Vagina (tissue), 2 donors: ENCODE results near the gene DAB2. TPM values are rescaled to one million over a fixed set of nuclear protein-coding genes. Genes with fewer than 3 reads are reported as not detected.

Experiments
- DNase-seq, 2 donors: peaks; one replicate each; pipeline ENCODE4 v3.0.0-alpha.2; 2017; ENCODE audit errors: extremely low spot score in 2 of 2
- H3K27ac ChIP-seq: fragments of 200-600 bp; sonication (generic); one replicate; pipeline ENCODE4 v1.5.1; 2019
- H3K27me3 ChIP-seq: fragments of 200-600 bp; sonication (generic); one replicate; pipeline ENCODE4 v1.5.1; 2019
- H3K36me3 ChIP-seq, 2 donors: fragments of 200-600 bp; sonication (generic); one replicate each; pipeline ENCODE4 v1.5.1; 2017 to 2019
- H3K4me1 ChIP-seq: fragments of 200-600 bp; sonication (generic); one replicate; pipeline ENCODE4 v1.5.1; 2019
- H3K4me3 ChIP-seq, 2 donors: fragments of 200-600 bp; sonication (generic); 1 replicate in 1 of 2; 2 replicates in 1 of 2; pipeline ENCODE4 v1.5.1; 2016 to 2019
- H3K9me3 ChIP-seq: fragments of 200-600 bp; sonication (generic); one replicate; pipeline ENCODE4 v1.5.1; 2019
- POLR2A ChIP-seq, 2 donors: fragments of 450-650 bp; IDR thresholded peaks; one replicate each; pipeline ENCODE4 v1.6.1; 2017; ENCODE audit warnings: antibody characterized with exemption in 2 of 2, mild to moderate bottlenecking in 2 of 2, moderate library complexity in 2 of 2
- POLR2AphosphoS5 ChIP-seq, 2 donors: sonication (generic); formaldehyde crosslinking; IDR thresholded peaks; one replicate each; pipeline ENCODE4 v1.9.0; 2017; ENCODE audit warnings: antibody characterized with exemption in 2 of 2, mild to moderate bottlenecking in 2 of 2, low read depth in 1 of 2; ENCODE audit not compliant: insufficient read depth in 1 of 2
- intact Hi-C: fragments of 100-400 bp; cut with DNase I; formaldehyde crosslinking; loops from one replicate; pipeline ENCODE4 v1.15.1; 2023
- total RNA-seq: library from RNA; depleted of rRNA; stranded (reverse); fragments of >200 nt; gene quantifications from one replicate; pipeline ENCODE4 v1.2.3, GENCODE V29; 2016
- TF ChIP-seq, protein P1 (sequence below), 3 experiments: fragments of 450-650 bp in 2 of 3; fragments of 200-600 bp in 1 of 3; sonication (generic) in 1 of 3; IDR thresholded peaks; one replicate each; pipeline ENCODE4 v1.5.1; 2017 to 2019; ENCODE audit warnings: antibody characterized with exemption in 3 of 3, mild to moderate bottlenecking in 2 of 3, moderate library complexity in 2 of 3

The DAB2 gene
- total RNA-seq, 1 donor from 2014 or later: 60.4 TPM

DNA sequence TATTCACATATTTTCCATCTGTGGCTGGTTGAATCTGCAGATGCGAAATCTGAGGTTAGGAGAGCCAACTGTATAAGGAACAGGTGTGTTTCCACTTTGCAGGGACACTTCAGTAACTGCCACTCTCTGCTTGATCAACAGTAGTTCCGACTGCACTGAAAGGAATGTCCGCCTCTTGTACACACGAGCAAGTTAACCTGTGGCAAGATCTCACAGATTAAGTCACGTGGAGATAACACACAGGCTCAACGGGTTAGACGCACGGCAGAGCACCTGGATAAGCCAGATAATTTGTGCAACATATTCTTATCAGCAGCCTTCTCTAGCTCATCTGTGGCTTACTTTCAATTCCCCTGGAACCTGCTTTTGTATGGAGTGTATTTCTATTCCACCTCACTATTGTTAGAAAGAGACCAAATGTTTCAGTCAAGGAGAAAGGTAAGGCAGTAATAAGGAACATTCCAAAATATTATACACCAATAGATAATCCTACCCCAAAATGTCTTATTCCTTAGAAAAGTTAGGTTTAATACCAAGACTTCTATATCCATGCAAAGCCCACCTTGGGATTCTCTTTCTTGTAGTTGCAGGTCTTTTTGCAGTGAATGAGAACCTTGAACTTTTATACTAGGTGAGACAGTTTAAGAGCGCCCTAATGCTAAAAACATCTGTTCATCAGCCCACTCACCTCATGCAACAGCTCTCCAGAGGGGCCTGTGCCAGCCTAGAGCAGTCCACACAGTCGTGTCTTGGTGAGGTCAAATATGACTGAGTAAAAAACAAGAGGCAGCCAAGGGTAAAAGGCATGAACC, 54.0 kb downstream of the DAB2 start:
- H3K4me1 ChIP-seq: no peaks in the 10 kb centered on the region
- intact Hi-C loops: no loop called here
- no peak overlapping the region for H3K4me3 ChIP-seq
- no peaks in the 10 kb centered on the region for H3K9me3 ChIP-seq
- no peak for DNase-seq
- TF ChIP-seq POLR2A (IDR thresholded peaks at IDR 0.05): no peak
- TF ChIP-seq, protein P1, sequence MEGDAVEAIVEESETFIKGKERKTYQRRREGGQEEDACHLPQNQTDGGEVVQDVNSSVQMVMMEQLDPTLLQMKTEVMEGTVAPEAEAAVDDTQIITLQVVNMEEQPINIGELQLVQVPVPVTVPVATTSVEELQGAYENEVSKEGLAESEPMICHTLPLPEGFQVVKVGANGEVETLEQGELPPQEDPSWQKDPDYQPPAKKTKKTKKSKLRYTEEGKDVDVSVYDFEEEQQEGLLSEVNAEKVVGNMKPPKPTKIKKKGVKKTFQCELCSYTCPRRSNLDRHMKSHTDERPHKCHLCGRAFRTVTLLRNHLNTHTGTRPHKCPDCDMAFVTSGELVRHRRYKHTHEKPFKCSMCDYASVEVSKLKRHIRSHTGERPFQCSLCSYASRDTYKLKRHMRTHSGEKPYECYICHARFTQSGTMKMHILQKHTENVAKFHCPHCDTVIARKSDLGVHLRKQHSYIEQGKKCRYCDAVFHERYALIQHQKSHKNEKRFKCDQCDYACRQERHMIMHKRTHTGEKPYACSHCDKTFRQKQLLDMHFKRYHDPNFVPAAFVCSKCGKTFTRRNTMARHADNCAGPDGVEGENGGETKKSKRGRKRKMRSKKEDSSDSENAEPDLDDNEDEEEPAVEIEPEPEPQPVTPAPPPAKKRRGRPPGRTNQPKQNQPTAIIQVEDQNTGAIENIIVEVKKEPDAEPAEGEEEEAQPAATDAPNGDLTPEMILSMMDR (IDR thresholded peaks at IDR 0.05): no peak
- TF ChIP-seq POLR2AphosphoS5 (IDR thresholded peaks at IDR 0.05; ENCODE audit: insufficient read depth in 1 of 2, low read depth in 1 of 2): no peak
- H3K36me3 ChIP-seq: peaks cover 0 to 26% of the 10 kb centered on the region in 2 donors
- H3K27ac ChIP-seq: no peak overlapping the region
- H3K27me3 ChIP-seq: no peaks in the 10 kb centered on the region

DNA sequence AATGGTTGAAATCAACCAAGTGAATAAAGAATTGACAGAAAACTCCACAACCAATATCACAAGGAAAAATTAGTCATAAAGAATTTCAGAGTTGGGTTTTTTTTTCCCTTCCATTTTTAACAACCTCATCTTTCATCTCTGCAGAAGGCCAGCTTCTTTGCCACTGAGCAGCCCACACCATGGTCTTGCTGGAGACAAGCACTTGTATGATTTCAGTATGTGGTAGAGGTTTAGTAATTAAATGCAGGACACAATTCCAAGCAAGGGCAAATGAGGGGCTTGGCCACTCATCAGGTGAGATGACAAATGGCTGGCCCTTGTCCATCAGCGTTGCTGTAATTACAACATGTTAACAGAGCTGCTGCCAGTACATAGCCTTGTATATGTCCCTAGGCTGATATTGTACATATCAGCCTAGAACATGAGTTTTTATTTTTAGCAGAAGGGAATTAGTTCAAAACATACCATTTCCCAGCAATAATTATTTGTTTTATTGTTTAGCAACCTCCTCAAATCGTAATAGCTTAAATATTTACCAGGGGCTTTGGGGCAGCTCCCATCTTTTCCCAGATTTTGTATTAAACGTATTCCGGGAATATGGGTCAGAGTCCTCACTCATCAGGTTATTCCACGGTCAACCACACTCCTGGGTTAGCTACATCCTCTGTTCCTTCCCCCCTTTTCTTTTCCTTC, 55.5 kb downstream of the DAB2 start:
- DNase-seq: no peak
- TF ChIP-seq POLR2A (IDR thresholded peaks at IDR 0.05) (no peak), POLR2AphosphoS5 (IDR thresholded peaks at IDR 0.05; ENCODE audit: insufficient read depth in 1 of 2, low read depth in 1 of 2) (no peak)
- TF ChIP-seq, protein P1 (IDR thresholded peaks at IDR 0.05): no peak
- no peaks in the 10 kb centered on the region for H3K27me3 ChIP-seq
- peaks cover 0 to 17% of the 10 kb centered on the region in 2 donors for H3K36me3 ChIP-seq
- H3K9me3 ChIP-seq: no peaks in the 10 kb centered on the region
- no peak overlapping the region for H3K27ac ChIP-seq
- no peaks in the 10 kb centered on the region for H3K4me1 ChIP-seq
- intact Hi-C loops: no loop called here
- H3K4me3 ChIP-seq: no peak overlapping the region

- TF ChIP-seq POLR2A (IDR thresholded peaks at IDR 0.05) (no peak), POLR2AphosphoS5 (IDR thresholded peaks at IDR 0.05; ENCODE audit: insufficient read depth in 1 of 2, low read depth in 1 of 2) (no peak)
- TF ChIP-seq, protein P1 (IDR thresholded peaks at IDR 0.05): no peak
- intact Hi-C loops: no loop called here
- Histone ChIP-seq H3K9me3 (no peaks in the 10 kb centered on the region), H3K4me3 (no peak overlapping the region), H3K27ac (no peak overlapping the region), H3K4me1 (no peaks in the 10 kb centered on the region), H3K36me3 (peaks cover 0 to 10% of the 10 kb centered on the region in 2 donors), H3K27me3 (no peaks in the 10 kb centered on the region)
- DNase-seq: no peak
These were observed 56.7 kb downstream of the DAB2 start for GRCh38 chr5:39368116-39368515.

DNA sequence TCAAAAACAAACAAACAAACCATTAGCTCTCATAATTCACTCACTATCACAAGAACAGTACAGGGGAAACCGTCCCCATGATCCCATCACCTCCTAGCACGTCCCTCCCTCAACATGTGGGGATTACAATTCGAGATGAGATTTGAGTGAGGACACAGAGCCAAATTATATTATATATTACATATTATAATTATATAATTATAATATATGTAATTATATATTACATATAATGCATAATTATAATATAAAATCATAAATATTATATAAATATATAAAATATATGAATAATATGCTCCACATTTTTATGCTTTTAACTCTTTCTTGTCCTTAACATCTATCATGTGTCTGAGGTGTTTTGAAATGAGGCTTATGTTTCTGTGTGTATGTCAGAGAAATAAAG, 57.1 kb downstream of the DAB2 start:
- Histone ChIP-seq H3K27ac (no peak overlapping the region), H3K36me3 (peaks cover 0 to 6% of the 10 kb centered on the region in 2 donors), H3K9me3 (no peaks in the 10 kb centered on the region), H3K4me3 (no peak overlapping the region), H3K27me3 (no peaks in the 10 kb centered on the region), H3K4me1 (no peaks in the 10 kb centered on the region)
- intact Hi-C loops: no loop called here
- TF ChIP-seq, protein P1 (IDR thresholded peaks at IDR 0.05): no peak
- TF ChIP-seq POLR2A (IDR thresholded peaks at IDR 0.05) (no peak), POLR2AphosphoS5 (IDR thresholded peaks at IDR 0.05; ENCODE audit: insufficient read depth in 1 of 2, low read depth in 1 of 2) (no peak)
- DNase-seq: no peak

DNA sequence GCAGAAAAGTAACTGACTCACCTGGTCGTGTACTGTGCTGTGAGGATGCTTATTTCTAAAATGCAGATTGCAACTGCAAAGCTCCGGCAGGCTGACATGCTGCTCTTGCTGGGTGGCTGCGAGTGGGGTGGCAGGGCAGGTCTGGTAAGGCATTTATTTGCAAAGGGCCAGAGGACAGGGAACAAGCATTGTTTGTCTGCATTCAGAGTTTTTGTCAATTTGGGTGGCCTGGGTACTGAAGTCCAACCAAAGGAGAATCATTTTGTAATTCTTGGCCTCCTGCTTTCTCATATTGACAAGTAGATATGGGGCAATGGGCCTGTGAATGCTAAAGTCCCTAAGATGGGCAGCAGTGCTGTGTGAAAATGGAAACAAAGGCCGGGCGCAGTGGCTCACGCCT, 60.4 kb downstream of the DAB2 start, which contains the start of gene C9:
C9 (minus strand) TSS at position 129 of the 400 bp plus-strand sequence; CDS start at position 98, 31 bp downstream.
- H3K4me3 ChIP-seq: no peak within 1 kb of the TSS
- no peaks in the 10 kb centered on the region for H3K27me3 ChIP-seq
- intact Hi-C loops: no loop called here
- DNase-seq: no peak
- no peaks in the 10 kb centered on the region for H3K4me1 ChIP-seq
- no peak within 1 kb of the TSS for H3K27ac ChIP-seq
- H3K9me3 ChIP-seq: no peaks in the 10 kb centered on the region
- TF ChIP-seq POLR2AphosphoS5 (IDR thresholded peaks at IDR 0.05; ENCODE audit: insufficient read depth in 1 of 2, low read depth in 1 of 2) (no peak), POLR2A (IDR thresholded peaks at IDR 0.05) (no peak)
- TF ChIP-seq, protein P1 (IDR thresholded peaks at IDR 0.05): no peak
- H3K36me3 ChIP-seq: no peaks in the 10 kb centered on the region
